GM12864 (cell line): Measurements from ENCODE around the gene ASF1A.

Experiments
- DNase-seq: peaks from one replicate; pipeline ENCODE4 v3.0.0-alpha.2; 2011; ENCODE audit warnings: low read depth
- H3K4me3 ChIP-seq: 2 replicates; pipeline ENCODE4 v1.5.1; 2011; ENCODE audit warnings: mild to moderate bottlenecking, low read depth, low read length, control low read depth
- TF ChIP-seq, protein P1 (sequence below): IDR thresholded peaks from 2 replicates; pipeline ENCODE4 v1.5.1; 2011; ENCODE audit warnings: low read depth, mild to moderate bottlenecking, moderate library complexity, low read length, control low read depth, inconsistent platforms; ENCODE audit errors: missing control alignments

Gene ASF1A

DNA sequence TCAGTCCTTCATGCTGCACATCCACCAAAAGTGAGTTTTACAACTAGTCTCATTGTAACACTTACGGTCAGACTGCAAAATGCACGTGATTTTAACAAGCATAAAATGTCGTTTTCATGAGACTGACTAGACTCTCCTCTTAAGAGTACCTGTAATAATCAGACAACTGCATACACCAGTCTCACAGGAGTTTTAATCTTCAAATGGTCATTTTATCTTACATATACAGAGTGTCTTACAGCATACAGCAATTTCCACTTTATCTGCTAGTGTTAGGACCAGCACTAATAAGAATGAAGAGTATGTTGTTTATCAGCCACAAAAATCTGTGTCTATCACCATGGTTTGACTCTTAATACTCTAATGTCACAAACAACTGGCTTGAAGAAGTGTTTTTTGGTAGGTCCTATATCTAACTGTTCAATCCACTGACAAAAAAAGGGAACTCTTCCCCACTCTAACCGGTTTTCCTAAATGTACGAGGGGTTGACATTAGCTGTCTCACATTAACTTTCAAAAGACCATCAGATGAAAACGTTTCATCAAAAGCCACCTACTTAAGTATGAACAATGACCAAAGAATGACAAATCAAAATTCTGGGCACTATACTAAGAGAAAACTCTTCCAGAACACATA lies 1.5 kb upstream of the ASF1A start:
- TF ChIP-seq, protein P1, sequence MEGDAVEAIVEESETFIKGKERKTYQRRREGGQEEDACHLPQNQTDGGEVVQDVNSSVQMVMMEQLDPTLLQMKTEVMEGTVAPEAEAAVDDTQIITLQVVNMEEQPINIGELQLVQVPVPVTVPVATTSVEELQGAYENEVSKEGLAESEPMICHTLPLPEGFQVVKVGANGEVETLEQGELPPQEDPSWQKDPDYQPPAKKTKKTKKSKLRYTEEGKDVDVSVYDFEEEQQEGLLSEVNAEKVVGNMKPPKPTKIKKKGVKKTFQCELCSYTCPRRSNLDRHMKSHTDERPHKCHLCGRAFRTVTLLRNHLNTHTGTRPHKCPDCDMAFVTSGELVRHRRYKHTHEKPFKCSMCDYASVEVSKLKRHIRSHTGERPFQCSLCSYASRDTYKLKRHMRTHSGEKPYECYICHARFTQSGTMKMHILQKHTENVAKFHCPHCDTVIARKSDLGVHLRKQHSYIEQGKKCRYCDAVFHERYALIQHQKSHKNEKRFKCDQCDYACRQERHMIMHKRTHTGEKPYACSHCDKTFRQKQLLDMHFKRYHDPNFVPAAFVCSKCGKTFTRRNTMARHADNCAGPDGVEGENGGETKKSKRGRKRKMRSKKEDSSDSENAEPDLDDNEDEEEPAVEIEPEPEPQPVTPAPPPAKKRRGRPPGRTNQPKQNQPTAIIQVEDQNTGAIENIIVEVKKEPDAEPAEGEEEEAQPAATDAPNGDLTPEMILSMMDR, result no peak
- H3K4me3 ChIP-seq, result peak overlapping the region; percentile 65
- no peak for DNase-seq

DNA sequence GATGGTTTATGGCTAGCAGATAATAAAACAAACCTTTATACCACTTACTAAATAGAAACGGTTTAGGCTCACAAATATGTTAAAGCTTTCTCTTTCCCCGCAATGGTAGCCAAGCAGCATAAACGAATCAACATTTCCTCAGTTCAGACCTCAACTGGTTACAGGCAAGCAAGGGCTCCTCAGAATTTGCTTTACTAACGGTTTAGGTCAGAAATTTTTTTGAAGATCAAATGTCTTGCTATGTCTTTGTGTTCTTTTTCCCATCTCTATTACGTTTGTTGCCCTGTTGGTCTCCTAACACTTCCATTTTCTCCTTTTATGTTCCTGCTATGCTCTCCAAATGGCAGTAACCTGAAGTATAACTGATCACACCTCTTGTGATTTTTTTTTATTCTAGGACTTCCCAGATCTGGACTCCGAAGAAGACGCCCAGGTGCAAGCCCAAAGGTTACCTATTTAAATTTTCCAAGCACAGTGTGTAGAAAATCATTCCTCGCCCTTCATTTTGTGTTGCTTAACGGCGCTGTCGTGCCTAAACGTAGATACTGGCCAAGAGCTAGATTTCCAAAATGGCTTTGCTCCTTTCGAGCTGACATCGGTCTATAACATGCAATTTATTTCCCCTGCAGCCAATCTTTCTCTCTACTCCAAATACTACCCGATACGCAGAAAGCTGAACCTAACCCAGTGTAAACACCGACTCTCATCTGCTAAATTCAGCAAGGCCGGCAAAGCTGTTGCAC lies 717 bp upstream of the ASF1A start:
- no peak for DNase-seq
- TF ChIP-seq, protein P1, result no peak
- H3K4me3 ChIP-seq, result peak overlapping the region; percentile 65

DNA sequence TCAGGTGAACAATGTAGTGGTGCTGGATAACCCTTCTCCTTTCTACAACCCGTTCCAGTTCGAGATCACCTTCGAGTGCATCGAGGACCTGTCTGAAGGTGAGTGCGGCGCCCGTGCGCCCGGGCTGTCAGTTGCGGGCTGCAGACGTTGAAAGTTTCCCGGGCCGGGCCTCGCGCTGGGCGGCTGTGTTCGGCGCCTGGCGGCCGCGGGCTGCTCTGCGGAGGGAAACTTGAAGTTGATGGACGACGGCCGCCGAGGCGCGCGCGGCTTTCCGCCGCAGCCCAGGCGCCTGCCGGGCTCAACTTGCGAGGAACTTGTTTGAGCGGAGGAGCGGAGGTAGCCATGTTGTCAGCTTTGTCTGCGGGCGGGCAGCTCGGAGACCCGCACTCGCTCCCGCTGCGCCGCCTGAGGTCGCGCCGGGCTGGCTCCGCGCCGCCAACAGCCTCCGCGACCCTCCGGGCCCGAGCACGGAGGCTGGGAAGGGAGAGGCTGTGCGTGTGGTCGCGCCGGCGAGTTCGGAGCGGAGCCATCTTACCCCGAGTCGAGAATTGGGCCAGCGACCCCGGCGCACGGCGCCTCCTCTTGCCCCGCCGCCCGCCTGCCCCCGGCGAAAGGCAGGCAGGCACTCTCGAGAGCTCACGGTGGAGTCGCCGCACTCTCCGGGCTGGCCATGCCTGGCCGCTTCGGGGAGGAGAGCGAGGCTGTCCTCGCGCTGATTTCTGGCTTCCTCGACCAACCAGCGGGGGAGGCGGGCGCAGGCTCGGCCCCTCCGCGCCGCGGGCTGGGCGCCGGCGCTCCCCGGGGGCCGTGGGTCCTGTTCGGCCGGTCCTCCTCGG lies 691 bp downstream of the ASF1A start:
- peak overlapping the region; percentile 67 for H3K4me3 ChIP-seq
- no peak for DNase-seq
- TF ChIP-seq, protein P1, result no peak

DNA sequence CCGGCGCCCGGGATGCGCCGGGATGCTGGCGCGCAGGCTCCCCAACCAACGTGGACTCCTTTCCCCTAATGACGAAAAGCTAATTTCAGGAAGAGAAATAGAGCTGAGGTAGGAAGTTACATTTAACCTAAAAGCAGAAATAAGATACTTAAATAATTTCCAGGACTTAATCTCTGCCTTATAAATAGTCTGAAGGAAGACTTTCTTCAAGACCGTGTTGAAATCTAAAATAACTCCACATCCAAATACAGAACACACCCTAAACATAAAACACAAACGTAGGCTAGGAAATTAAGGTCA lies 1.3 kb downstream of the ASF1A start:
- TF ChIP-seq, protein P1, result no peak
- peak overlapping the region; percentile 67 for H3K4me3 ChIP-seq
- DNase-seq, result no peak

DNA sequence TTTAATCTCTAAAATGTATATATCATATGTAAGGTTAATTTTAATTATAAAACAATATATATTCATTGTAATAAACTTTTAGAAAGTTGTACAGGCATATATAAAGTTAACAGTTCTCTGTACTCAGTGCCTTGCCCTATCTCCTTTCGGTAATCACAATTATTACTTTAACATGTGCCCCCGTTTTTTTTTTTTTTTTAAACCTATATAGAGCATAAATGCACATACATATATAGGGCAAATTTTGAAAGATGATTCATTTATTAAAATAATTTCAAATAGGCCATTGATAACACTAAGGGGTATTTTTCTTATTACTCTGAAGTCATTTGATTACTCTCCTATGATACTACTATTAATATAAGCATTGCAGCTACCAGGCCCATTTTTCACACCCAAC lies 1.9 kb downstream of the ASF1A start:
- peak overlapping the region; percentile 67; the same call in 1 of the 2 replicates for H3K4me3 ChIP-seq
- no peak for DNase-seq
- TF ChIP-seq, protein P1, result no peak

DNA sequence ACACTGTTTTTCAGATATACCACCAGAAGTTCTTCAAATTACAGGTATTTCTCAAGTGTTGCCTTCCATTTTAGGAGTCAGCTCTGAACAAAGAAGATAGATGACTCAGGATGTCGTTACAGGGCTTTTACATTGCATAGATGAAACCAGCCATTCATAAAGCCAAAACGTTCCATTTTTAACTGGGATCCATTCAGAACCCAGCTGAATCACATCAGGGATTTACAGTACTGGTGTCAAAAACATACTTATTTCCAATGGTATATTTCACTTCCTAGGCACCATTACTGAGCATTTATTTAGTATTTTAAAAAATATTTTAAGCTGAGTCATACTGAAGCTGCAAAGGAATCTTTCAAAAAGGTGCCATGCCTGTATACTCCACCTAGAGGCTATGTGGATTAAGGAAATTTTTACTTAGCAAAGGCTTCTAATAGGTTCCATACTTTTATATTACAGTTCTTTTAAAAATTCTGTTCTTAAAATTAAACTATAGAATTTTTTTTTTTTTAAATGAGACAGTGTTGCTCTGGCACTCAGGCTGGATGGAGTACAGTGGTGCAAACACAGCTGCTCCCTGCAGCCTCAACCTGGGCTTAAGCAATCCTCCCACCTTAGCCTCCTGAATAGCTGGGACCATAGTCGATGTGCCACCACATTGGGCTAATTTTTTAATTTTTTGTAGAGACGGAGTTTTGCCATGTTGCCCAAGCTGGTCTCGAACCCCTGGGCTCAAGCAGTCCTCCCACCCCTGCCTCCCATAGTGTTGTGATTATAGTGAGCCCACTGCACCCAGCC lies 2.6 kb downstream of the ASF1A start:
- TF ChIP-seq, protein P1, result peak; percentile 48
- no peak for DNase-seq
- peak overlapping the region; percentile 67 for H3K4me3 ChIP-seq
